GM19452 (cell line): Measurements from ENCODE around the gene MOK.

Experiments used
- ATAC-seq: cut with Tn5 transposase; IDR thresholded peaks from one replicate; pipeline ENCODE4 v1.9.1; 2021; ENCODE audit not compliant: unreplicated experiment

MOK gene

DNA sequence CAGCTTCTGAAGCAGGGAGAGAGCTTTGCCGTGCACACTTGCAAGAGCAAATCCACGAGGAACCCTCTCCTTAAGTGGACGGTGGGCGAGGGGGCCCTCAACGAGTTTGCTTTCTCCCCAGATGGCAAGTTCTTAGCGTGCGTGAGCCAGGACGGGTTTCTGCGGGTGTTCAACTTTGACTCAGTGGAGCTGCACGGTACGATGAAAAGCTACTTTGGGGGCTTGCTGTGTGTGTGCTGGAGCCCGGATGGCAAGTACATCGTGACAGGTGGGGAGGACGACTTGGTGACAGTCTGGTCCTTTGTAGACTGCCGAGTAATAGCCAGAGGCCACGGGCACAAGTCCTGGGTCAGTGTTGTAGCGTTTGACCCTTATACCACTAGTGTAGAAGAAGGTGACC, 96.2 kb downstream of the MOK start:
- no peak for ATAC-seq

DNA sequence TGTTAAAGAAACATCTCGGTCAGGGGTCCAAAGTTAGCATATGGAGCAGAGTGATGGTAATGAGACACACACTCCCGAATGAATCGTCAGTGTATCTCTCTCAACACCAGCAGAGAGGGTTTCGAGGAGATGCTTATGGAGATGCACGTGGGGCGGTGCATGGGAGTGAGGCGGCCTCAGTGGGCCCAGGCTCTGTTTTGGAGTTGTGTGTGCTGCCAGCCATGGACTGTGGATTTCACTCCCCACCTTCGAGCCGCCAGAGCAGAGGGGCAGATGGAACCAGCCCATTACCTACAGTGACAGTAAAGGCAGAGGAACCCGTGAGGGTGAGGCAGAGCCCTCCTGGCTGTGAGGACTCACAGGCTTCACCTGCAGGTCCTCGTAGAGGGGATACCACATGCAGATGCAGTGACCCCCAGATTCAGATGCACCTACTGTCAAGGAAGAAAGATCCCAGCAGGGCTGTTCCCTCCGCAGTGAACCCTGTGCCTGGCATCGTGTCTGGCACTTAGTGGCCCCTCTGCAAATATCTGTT, 97.1 kb downstream of the MOK start:
- no peak for ATAC-seq

DNA sequence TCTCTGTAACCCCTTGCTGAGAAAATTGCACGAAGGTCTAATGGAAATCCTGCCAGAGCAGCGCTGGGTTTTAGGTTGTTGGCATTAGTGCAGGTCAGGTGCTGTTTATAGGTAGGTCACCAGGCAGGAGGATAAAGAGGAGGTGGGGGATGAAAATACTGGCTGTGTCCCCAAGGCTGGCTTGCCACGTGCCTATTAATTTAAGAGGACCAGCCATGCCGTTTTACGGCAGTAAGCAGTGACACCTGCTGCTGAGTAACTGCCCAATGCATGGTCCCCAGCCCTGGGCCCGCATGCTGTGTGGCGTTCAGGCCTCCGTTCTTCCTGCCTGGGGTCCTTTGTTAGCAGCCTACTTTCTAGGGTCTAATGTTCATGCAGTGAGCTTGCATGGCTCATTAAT, 98.0 kb downstream of the MOK start:
- no peak for ATAC-seq

DNA sequence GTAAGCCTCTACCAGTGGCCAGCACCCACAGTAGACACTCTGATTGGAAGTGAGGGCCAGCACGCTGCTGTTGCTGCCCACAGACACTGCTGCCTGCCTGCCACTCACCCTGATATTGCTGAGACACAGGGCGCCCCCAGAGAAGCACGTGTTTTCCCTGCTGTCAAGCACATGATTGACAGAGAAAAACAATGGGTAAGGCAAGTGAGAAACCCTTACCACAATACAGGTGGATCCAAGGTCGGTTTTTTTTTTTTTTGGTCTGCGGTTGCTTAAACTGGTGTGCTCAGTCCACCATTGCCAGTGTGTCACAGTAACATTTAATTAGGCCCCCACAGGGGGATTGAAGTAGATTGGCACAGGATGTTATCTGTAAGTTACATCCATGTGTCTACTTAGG, 99.4 kb downstream of the MOK start:
- ATAC-seq: no peak

DNA sequence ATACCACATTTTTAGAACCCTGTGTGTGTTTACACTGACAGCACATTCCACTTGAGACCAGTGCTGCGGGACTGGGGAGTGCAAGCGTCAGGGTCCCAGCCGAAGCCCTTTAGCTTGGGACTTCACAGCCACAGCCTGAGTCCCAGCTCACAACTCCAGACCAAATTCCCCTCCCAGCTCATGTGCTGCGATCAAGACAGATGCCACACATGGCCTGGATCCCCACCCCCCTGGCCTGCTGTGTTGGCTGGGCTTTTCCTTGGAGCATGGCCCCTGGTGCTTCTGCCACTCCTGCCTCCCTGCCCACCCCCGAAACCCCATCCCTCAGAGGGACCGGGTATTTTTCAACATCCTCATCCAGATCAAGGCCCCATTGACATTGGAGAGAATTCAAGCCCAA, 101.6 kb downstream of the MOK start:
- no peak for ATAC-seq

DNA sequence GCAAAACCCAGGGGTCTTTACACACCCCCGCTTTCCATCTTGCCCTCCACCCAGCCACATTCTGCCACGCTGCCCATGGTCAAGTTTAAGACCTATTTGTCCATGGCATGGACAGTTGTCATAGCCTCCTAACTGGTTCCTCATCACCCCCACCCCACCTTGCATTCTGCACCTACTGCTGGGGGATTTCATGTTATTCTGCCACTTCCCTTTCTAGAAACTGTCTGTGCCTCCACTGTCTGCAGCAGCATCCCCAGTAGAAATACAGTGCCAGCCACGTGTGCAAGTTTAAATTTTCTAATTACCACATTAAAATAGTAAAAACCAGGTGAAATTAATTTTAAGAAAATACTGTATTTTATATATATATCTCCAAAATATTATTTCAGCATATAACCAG, 102.0 kb downstream of the MOK start:
- no peak for ATAC-seq

DNA sequence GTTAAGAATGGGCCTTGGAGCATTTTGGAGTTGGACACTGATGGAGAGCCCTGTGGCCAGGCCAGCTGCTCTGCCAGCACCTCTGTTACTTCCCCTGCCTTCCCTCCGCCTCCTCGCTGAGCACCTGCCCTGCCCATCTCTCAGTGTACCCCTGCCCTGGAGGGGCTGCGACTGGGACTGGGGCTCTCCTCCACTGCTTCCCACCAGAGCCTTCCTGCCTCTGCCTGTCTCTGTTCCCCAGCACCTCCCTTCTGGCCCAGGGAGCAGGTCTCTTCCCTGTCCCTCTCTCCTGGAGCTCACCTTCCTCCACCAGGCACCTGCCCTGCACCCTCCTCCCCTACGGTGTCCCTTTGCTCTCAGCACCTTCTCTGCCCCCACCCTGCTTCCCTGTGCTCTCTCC, 103.2 kb downstream of the MOK start:
- ATAC-seq: no peak

DNA sequence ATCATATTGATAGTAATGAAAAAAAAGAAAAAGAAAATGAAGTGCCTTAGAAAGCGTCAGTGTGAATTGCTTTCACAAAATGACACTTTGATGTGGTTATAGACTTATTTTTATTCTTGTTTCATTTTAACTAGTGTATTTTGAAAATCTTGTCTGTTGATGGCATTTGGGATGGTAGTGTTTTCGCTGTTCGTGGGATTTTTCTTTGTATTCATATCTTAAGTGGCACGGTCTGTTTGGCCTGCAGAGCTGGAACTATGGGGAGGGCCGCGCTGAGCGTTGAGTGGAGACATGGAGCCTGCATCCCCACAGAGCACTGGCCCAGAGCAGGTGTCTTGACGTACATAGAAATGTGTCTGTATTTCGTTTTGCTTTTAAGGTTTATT, 103.6 kb downstream of the MOK start:
- no peak for ATAC-seq

DNA sequence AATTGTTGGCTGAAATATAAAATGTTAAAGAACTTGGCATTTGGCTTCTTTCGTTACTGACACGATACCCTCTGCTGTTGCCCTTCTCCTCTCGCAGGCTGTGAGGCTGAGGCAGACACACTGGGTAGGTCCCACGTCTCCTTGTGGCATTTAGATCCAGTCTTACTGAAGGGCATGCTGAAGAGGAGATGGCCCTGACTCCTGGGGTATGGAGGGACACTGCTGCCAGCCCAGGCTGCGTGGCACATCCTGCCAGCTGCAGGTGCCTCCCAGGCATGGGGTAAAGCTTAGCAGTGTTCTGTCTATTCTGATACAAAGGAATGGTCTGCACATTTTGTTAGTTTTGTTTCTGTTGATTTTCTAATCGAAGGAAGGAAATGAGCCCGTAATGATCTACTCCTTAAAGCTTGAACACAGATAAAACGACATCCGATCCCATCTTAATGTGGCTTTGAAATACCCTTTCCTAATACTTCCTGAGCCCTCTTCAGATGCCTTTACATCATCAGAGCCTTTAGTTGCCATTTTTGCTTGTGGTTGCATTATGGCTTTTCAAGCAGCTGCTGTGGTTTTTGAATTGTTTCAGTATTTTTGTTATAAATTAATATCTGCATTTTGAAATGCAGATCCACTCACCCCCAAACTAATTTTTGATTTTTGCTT, 104.1 kb downstream of the MOK start:
- no peak for ATAC-seq

DNA sequence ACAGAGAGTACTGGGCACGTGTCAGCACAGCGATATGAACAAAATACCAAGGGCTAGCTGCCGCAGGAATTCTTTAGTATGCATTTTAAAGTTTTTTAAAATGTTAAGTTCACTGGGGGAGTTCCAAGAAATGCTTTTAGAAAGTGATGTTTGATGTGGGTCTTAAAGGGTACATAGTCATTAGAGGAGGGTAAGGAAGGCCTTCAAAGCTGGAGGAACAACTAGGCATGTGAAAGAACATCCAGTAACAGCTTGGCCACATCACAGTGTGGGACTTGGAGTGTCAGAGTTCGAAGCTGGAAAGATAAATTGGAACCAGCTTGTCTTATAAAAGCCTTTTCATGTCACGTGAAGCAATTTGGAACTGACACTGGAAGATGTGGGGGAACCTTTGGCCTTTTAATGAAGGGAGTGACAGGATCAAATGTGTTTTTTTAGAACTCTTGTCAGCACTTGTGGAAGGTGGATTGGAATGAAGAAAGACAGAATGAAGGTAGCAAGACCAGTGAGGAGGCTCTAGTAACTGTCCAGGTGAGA, 107.6 kb downstream of the MOK start:
- no peak for ATAC-seq

DNA sequence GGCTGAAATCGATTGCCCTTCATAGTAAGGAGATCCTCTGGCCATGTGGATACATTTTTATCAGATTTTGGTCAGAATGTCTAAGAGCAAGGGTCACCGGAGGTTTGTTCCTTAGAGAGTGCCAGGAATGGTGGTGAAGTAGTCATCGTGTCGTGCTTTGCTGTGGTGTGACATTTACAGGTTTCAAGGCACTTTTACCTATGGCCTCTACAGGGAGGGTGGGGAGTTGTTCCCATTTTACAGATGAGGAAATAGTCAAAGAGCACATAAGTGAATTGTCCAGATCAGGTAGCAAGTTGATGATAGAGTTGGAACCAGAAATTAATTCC, 108.1 kb downstream of the MOK start:
- ATAC-seq: no peak

DNA sequence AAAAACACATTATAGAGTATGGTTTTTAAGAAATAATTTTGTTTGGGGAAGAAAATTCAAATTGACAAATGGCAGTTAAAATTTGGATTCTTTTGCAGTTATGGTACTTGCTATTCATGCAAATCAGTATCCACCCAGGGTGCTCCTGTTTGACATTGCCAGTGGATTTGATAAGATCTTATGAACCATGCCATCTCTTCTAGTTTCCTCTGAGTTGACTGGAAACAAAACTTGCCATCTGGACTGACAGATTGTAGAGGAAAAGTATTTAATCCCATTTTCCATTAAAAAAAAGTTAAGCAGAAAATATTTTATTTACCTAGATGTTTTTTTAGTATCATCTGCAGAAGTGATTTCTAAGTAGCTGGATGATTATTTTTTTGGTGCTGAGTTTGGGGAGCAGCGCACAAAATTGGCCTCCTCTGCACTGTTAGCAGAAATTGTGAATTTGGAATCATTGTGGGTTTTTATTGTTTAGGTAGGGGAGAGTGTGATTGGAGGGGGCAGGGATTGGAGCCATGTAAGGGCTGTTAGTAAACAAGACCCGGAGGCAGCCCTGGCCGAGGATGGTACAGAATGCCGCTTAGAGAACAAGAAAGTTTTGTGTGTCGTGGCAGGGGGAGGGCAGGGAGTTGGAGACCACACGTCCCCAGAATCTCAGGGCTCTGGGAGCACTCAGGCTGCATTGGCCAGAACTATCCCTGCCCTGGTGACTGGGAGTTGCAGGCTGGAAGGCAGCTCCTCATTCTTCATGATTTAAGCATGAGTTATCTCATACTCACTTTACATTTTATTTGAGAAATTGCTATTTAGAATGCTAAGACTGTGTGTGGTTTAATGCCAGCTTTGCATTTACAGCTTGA, 108.7 kb downstream of the MOK start:
- ATAC-seq: no peak

DNA sequence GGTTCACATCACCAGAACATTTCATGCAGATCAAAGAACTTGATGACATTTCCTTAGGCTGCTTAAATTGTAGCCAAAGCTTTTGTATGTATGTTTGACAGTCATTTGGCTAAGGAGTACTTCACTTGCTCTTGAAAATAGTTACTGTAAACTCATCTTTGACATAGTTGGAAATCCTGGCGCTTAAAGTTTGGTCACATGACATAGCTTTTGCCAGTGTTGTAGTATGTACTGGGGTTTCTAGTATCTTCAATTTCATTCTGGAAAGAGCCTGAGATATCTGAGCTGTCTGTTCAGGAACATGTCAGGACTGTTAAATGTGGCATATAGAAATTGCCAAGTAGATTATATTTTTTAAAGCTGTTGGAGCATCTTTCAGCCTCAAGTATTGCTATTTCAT, 109.5 kb downstream of the MOK start:
- ATAC-seq: no peak

DNA sequence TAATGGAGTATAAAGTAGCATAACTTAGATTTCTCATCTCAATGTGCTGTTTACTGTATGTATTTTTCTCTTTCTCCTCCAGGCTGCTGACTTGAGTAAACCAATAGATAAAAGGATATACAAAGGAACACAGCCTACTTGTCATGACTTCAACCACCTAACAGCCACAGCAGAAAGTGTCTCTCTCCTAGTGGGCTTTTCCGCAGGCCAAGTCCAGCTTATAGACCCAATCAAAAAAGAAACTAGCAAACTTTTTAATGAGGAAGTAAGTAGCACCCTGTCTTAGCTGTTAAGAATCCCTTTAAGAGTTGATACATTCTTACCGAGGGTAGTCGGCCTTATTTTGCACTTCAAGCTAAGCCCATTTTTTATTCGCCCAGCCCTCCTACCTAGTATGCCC, 110.1 kb downstream of the MOK start:
- no peak for ATAC-seq

DNA sequence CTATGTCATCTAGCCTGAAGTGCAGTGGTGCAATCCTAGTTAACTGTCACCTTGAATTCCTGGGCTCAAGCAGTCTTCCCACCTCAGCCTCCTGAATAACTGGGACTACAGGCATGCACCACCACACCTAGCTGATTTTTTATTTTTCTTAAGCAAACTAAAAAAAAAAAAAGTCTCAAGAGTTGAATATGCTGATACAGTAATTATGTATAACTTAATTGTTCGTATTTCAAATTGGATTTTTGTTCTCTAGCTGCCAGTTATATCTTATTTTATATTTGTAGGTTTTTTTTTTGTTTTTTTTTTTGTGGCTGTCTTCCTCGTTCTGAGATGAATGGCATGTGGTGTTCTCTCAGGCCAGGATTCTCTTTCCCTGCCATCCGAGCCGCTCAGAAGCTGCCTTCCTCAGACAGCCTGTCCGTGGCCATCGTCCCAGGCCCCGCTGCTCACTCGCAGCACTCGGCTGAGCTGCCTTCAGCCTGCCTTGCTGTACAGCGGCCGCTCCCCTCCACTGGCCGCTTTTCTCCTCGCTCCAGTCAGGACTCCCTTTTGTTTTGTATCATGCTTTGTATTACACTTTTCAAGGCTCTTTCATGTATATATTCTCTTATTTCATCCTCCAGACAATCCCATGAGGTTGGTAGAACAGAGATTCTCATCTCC, 112.0 kb downstream of the MOK start:
- no peak for ATAC-seq

DNA sequence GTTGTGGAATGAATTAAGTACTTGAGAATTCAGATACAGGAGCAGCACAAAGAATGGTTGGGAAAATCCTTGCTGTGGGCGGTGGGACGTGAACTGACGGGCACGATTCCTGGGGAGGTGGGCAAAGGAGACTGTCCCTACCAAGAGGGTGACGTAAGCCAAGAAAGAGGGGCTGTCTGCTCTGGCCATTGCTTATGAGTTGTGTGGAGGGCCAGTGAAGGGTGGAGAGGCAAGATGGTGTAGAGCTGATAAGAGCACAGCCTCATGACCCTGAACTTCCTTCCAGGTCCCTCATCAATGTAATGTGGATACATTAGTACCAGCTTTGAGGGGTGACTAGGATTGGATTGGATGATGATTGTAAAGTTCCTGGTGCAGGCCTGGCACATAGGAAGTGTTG, 115.1 kb downstream of the MOK start:
- ATAC-seq: no peak

DNA sequence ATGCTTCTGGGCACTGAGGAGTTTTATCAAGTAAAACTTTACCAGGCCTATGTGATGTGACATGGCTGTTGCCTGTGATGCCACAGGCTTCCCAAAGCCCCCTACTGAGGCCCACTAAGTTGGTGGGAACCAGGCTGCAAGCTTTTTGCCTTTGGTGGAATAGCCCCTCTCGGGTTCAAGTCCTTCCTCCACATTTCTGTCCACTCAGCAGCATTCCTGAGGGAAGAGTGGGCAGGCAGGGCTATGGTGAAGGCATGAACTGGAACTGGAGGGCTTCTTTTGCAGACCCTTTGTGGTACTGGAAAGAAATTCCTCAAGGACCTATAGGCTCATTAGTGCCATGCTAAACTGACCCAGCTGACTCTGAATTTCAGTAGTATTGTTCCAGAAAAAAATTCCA, 116.8 kb downstream of the MOK start:
- ATAC-seq: no peak

DNA sequence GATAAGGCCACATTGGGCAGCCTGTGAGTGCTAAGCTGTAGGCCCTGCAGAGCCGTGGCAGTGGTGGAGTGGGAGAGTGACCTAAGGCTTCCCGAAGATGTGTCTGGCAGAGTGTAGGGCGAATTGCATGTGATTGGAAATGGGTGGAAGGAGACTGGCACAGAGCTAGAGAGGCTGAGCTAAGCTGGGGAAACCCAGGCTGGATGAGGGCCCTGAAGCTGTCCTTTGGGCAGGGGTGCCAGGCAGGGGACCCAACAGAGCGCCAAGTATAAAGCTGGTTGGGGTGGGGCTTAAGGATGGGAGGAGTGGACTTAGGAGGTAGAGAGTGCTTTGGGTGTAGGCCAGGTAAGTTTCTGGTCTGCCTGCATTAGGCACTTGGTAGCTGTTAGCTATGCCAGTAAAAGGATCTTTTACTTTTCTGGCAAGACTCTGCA, 117.4 kb downstream of the MOK start:
- ATAC-seq: no peak

DNA sequence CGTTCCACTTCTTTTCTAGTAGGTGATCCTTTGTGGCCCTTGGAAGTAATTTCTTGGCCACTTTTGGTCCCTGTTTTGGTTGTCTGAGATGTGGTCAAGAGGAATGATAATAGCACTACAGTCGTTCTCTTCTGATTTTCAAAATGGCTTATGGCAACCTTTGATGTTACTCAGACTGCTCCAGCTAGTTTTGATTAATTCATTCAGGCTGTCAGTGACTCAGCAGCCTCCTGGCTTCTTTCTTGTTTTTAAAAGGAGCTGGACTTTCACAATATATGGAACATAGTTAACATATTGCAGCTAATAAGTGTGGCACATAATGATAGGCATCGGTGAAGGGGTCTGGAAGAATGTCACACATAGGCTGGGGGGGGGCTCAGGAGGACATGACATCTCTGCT, 117.9 kb downstream of the MOK start:
- no peak for ATAC-seq

DNA sequence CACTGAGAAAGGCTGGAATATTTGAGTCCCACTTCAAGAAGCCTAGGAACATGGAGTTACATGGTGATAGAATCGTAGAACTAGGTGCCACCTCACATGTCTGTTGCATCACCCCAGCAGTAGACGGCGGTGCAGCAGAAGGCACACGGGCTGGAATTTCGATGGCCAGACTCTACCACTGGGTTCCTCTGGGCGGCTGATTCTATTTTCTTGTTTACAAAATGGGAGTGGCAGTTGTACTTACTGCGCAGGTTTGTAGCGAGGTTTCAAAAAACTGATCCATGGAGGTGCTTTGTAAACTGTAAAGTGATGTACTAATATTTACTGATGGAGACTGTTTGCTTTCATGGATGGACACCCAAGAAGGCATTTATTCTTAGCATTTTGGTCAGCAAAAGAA, 119.6 kb downstream of the MOK start:
- no peak for ATAC-seq

DNA sequence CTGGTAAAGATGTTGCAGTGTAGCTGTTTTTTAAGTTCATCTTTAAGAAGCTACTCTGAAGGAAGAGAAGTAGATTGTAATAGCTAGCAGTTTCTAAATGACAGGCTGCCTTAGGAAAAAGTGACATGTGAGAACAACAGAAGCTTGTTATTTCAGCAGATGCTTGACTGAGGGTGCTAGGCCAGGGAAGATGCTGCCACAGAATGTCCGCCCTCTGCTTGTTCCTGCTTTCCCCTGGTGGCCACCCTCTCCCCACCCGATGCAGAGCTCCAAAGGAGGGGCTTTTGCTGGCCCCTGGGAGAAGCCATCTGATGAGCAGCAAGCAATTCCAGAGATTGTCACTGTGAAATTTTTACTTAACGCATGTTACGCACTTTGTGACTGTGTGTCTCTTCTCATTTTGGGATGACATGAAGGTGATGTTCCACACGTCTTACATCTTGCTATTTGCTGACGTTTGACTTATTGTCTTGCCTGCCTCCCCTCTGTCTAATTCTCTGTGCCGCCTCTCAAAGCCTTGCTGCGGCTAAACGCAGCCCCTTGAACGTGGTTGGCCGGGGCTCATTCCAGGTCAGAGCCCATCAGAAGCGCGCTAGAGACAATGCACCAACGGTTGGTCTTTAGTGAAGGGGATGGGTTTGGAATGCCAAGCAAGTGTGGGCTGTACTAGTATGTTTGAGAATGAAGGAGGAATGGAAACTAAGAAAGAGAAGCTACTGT, 120.5 kb downstream of the MOK start:
- ATAC-seq: no peak
